ENCODE results near the gene PIK3CD.
A peak's percentile ranks its signal among the peaks of the same experiment; 100 is the strongest.
"Not testable (repeated sequence)": the region's sequence is repeated elsewhere in the genome, so short reads cannot be mapped to it uniquely, and the experiment has no call there.

The PIK3CD gene

GRCh38 chr1:9654834-9655723 is 3.5 kb downstream of the PIK3CD start:
- peak in 1 of 2 donors; percentile 41 for DNase-seq (ENCODE audit: low read depth in 2 of 2)

DNA sequence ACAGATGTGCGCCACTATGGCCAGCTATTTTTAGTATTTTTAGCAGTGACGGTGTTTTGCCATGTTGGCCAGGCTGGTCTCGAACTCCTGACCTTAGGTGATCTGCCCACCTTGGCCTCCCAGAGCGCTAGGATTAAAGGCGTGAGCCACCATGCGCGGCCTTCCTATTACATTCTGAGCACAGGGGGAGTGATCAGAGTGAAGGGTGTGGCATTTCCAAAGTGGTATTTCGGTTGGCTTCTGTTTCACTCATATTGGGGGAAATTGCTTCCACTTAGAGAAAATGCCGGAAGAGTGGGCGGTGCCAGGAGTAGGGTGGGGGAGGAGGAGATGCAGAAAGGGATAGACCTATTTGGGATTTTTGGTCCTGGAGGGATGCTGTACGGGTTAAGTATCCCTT is 4.3 kb downstream of the PIK3CD start:
- no peak for DNase-seq (ENCODE audit: low read depth in 2 of 2)

DNA sequence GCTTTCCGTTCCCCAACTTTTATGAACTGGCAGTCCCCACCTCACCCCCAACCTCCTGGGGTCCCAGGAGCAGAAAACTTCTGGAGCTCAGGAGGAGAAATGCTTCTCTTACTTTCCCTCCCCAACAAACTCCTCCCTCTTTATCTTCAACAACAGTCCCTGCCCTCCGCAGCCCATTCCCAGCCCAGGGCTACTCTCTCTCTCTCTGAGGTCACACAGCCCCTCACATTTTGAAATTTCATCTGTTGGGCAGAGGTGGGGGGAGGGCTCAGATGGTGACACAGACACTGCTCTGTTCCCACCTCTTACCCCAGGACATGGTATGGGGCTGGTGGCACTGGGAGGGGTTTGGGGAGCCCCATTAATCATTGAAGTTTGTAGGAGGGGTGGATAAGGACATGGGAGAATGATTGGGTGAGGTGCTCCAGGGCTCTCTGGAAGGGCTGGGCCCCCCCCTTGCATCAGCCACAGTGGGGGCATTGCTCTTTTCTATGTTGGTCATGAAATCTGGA is 6.0 kb downstream of the PIK3CD start:
- no peak for DNase-seq (ENCODE audit: low read depth in 2 of 2)

DNA sequence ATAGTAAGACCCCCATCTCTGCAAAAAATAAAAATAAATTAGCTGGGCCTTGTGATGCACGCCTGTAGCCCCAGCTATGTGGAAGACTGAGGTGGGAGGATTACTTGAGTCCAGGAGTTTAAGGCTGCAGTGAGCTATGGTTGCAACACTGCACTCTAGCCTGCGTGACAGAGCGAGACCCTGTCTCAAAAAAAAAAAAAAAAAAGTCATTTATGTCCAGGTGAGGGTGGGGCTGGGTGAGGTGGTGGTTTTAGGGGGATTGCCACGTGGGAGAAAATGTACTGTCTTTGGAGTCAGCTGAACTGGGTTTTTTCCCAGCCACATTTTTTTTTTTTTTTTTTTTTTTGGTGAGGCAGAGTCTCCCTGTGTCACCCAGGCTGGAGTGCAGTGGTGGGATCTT is 6.7 kb downstream of the PIK3CD start:
- no peak for DNase-seq (ENCODE audit: low read depth in 2 of 2)

DNA sequence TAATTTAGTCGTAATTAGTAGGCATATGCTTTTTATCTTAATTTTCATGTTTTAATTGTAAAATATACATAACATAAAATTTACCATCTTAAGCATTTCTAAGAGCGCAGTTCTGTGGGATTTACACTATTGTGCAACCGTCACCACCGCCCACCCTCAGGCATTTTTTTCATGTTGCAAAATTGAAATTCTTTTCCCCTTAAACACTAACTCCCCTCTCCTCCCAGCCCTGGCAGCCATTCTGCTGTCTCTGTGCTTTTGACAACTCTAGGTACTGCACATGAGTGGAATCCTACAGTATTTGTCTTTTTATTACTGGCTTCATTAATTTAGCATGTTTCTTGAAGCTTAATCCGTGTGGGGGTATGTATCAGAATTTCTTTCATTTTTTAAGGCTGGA is 7.8 kb downstream of the PIK3CD start:
- no peak for DNase-seq (ENCODE audit: low read depth in 2 of 2)

DNA sequence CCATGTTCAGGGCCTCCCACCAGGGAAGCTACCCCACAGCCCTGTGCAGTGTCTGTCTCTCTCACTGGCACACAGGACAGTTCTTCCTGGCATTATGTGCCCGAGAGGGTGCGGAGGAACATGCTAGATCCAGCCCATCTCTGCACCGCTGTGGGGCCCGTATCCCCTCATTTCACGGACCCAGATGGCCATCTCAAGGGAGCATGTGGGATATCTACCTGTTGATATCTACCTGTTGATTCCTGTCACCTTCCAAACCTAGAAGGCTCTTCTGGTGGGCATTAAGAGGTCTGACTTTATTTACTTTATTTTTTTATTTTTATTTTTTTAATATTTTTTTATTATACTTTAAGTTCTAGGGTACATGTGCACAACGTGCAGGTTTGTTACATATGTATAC is 11.7 kb downstream of the PIK3CD start:
- DNase-seq (ENCODE audit: low read depth in 2 of 2), result no peak

GRCh38 chr1:9665193-9665592 is 13.7 kb downstream of the PIK3CD start:
- DNase-seq (ENCODE audit: low read depth in 2 of 2), result no peak

GRCh38 chr1:9668080-9668479 is 16.5 kb downstream of the PIK3CD start:
- no peak for DNase-seq (ENCODE audit: low read depth in 2 of 2)

DNA sequence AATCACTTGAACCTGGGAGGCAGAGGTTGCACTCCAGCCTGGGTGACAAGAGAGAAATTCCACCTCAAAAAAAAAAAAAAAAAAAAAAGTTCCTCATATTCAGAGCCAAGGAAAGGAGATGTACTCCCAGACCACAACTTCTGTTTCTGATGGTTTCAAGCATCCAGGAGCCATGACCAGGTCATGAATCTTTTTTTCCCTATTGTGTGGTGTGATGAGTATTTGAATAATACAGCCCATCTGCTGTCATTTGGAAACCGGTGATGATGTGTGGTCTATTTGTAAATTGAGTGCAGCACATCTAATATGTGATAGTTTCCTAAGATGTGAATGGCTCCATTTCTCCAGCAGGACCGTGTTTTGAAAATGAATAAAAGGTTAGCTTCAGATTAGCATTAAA is 18.6 kb downstream of the PIK3CD start:
- DNase-seq (ENCODE audit: low read depth in 2 of 2), result no peak

DNA sequence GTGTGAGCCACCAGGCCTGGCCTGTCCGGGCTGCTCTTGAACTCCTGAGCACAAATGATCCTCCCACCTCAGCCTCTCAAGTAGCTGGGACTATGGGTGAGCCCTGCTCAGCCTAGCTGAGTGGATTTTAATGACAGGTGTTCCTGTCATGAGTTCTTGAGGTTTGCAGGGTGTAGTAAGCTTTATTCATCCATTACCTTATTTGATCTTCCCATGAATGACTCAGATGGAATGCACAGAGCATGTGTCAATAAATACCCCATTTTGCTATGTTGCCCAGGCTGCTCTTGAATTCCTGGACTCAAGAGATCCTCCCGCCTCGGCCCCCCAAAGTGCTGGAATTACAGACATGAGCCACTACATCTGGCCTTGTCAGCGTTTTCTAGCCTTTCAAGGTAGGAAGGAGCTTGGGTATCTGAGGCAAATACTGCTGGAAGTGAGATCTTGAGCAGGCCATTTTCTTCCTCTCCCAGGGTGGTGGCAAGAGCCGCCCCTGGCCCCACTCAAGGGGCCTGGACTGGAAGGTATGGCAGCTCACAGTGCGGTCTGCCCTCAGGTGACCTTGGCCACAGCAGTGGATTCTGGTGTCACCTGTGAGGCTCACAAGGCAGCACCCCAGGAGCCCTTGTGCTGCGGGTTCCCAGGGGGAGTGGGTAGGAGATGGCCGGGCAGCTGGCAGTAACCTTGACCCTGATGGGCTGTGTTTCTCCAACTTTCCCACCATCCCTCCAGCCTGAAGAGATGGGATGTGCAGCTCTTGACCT is 20.0 kb downstream of the PIK3CD start:
- no peak for DNase-seq (ENCODE audit: low read depth in 2 of 2)

DNA sequence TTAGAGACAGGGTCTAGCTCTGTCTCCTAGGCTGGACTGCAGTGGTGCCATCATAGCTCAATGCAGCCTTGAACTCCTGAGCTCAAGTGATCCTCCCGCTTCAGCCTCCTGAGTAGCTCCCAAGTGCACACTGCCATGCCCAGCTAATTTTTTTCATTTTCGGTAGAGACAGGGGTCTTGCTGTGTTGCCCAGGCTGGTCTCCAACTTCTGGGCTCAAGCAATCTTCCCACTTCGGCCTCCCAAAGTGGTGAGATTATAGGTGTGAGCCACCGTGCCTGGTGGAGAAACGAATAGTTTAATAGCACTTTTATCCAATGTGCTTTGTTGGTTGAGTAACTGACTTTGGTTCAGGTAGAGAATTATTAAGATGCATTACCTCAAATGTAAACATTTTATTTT is 20.9 kb downstream of the PIK3CD start:
- DNase-seq (ENCODE audit: low read depth in 2 of 2), result no peak

DNA sequence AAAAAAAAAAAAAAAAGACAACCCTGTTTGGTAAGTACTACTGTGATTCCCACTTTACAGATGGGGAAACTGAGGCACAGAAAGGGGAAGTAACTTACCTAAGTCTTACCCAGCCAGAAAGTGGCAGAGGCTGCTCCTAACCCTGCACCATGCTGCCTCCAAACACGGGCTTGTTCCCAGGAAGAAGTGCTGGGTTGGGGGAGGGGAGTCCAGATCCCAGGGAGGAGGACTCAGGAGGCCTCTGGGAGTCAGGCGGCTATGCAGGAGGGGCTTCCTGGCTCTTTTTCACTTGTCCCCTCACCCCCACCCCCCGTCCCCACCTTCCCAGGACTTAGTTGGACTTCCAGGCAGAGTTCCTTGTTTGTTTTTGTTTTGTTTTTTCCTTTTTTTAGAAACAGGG is 23.9 kb downstream of the PIK3CD start:
- DNase-seq (ENCODE audit: low read depth in 2 of 2), result no peak

DNA sequence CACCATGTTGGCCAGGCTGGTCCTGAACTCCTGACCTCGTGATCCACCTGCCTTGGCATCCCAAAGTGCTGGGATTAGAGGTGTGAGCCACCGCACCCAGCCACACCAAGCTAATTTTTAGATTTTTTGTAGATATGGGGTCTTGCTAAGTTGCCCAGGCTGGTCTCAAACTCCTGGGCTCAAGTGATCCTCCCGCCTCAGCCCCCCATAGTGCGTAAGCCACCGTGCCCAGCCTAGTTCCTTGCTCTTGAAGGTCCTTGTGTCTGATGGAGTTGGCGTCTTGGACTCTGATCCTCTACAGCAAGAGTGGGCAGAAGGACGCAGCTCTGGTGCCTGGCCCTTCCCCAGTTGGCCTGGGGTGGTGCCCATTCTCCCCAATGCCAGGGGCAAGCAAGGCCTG is 24.6 kb downstream of the PIK3CD start:
- not testable (repeated sequence) for DNase-seq (ENCODE audit: low read depth in 2 of 2)

DNA sequence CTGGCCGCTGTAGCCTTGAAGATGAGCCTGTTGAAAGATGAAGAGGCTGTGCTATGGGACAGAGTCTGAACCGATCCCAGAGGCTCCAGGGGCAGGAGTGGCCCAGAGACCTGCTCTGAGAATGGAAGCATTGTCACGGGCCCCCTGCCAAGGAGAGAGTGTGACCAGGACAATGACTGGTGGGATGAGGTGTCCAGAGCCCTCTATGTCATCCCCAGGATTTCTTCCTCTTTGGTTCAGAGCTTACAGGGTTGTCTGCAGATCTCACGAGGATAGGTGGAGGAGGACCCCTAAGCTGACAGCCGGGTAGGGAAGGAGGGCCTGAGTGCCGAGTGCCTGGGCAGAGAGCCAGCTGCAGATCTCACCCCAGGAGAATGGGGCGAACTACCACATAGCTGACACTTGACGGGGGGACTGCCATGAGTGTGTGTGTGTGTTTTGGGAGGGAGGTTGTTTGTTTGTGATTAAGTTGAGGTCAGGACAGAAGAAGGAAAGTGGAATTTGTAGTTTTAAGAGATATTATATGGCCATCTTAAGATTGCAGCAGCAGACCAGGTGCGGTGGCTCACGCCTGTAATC is 25.4 kb downstream of the PIK3CD start:
- DNase-seq (ENCODE audit: low read depth in 2 of 2), result no peak

DNA sequence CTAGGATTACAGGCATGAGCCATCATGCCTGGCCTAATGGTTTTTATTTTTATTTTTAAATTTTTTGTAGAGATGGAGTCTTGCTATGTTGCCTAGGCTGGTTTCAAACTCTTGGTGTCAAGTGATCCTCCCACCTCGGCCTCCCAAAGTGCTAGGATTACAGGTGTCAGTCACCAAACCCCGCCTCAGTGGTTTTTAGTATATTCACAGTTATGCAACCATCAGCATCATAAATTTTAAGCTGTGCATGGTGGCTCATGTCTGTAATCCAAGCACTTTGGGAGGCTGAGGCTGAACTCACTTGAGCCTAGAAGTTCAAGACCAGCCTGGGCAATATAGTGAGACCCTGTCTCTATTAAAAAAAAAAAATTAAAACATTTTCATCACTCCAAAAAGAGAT is 28.6 kb downstream of the PIK3CD start:
- DNase-seq (ENCODE audit: low read depth in 2 of 2), result no peak

DNA sequence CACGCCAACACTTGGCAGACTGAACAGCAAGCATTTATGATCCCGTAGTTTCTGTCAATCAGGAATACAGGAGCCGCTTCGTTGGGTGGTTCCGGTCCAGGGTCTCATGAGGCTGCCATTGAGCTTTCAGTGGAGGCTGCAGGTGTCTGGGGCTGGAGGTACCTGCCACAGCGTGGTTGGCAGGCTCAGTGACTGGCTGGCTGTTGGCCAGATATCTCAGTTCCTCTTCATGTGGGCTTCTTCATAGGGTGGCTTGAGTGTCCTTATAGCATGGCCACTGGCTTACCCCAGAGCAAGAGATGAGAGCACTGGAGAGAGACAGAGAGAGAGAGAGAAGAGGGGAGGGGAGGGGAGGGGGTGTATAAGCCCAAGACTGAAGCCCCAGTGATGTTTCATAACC is 29.3 kb downstream of the PIK3CD start:
- DNase-seq (ENCODE audit: low read depth in 2 of 2), result no peak

DNA sequence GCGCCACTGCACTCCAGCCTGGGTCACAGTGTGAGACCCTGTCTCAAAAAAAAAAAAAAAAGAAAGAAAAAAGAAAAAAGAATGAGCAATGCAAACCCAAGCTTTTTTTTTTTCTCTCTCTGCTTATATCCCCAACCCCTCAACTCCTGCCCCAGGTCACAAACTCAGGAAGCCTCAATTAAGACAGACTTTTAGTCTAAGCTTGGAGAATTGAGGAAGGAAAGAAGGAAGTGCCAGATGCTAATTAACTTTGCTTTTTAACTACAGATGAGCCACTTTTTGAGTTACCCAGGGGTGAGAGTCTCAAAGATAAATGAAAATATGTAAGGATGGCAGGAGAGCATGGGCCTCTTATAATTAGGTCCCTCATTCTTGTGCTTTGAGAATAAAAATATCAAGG is 33.3 kb downstream of the PIK3CD start:
- DNase-seq (ENCODE audit: low read depth in 2 of 2), result no peak

DNA sequence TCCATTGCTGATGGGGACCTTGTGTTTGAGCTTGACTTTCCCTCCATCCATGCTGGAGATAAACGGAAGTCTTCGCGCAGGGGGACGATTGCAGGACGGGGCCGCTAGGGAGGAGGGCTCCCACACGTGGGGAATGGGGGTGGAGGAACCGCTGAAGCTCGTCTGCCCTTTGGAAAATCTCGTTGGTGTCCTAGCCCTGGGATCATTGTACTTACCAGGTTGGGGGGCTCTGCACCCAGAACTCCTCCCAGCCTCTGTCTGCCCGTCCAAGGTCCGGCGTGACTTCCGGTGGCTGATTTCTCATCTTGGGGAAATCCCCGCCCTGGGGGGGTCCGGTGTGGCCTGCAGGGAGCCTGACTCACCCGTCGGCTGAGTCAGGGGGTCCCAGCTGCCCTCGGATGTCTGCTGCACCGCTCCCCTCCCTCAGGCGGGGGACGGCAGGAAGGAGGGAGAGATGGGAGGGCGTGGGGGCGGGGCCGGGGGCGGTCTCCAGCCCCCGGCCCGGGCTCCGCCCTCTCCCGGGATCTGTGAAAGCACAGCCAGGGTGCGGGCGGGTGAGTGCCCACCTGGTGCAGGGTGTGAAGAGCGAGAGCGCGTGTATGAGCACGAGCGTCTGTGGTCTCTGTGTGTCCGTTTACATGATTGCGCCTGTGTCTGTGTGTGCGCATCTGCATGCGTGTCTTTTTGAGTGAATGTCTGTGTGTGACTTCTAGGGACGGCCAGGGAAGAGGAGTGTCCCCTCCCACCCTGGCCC is 35.8 kb downstream of the PIK3CD start:
- DNase-seq (ENCODE audit: low read depth in 2 of 2), result peak; percentile 65 to 67

DNA sequence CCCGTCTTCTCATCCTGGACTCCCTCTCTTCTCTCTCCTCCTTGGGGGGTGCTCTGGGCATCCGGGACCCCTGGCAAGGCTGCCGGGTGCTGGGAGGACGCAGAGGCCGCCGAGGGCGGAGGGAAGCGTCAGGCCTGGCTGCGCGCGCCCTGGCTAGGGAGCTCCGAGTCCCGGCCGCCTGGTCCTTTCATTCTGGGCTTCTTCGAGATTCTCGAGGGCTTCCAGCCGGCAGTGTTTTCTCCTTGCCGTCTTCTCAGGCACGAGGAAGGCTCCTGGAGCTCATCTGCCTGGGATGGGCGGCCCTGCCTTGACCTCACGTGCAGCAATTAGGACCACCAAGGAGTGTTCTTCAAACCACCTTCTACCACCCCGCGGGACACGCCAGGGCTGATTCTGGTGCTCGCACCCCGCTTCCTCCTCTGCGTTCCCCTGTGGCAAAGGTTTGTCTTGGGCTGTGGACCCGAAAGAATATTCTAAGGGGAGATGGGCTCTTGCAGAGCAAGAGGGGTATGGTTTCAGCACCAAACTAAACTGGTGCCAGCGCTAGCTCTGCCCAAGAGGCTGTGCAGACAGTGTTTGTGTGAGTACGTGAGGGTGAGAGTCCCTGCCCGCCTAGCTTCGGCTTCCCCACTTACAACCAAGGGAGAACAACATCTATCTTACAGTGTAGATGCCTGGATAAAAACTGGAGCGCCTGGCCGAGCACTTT is 36.5 kb downstream of the PIK3CD start:
- DNase-seq (ENCODE audit: low read depth in 2 of 2), result no peak

DNA sequence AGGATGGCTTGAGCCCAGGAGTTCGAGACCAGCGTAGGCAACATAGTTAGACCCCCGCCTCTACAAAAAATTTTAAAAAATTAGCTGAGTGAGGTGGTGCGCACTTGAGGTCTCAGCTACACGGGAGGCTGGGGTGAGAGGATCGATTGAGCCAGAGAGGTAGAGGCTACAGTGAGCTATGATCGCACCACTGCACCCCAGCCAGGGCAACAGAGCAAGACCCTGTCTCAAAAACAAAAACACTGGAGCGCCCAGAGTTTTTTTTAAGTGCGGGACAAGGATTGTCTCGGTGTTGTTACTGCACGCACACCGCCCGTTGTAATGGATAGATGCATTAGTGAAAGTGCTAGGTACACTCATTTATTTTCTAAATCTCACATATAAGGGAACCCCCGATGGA is 37.1 kb downstream of the PIK3CD start:
- no peak for DNase-seq (ENCODE audit: low read depth in 2 of 2)

- DNase-seq (ENCODE audit: low read depth in 2 of 2), result peak; percentile 59 to 67
These were observed 37.6 kb downstream of the PIK3CD start for GRCh38 chr1:9689011-9689706.

Measured in activated CD8-positive, alpha-beta memory T cell treated with anti-CD3 and anti-CD28 coated beads for 4 hours (primary cell).